Liver (tissue), 3 donors: ENCODE results near the gene SYNGR3.

ENCODE experiments used
- CTCF ChIP-seq: fragments of 150-350 bp; IDR thresholded peaks from 2 replicates; pipeline ENCODE4 v1.5.1; 2017; ENCODE audit warnings: improper control_type of control experiment, low read depth, low read length; ENCODE audit not compliant: missing input control
- FOXA1 ChIP-seq: IDR thresholded peaks from 2 replicates; pipeline ENCODE4 v1.6.1; 2016; ENCODE audit warnings: antibody characterized with exemption
- GABPA ChIP-seq, 2 donors: IDR thresholded peaks in 1 of 2; conservative IDR thresholded peaks in 1 of 2; 2 replicates each; pipeline ENCODE4 v1.6.1; 2016; ENCODE audit warnings: antibody characterized with exemption in 2 of 2, mild to moderate bottlenecking in 1 of 2, moderate library complexity in 1 of 2
- HNF4A ChIP-seq, 2 donors: conservative IDR thresholded peaks; 2 replicates each; pipeline ENCODE4 v1.6.1; 2016; ENCODE audit warnings: antibody characterized with exemption in 2 of 2, mild to moderate bottlenecking in 2 of 2
- JUND ChIP-seq, 2 donors: IDR thresholded peaks; 2 replicates each; pipeline ENCODE4 v1.6.1; 2016; ENCODE audit warnings: antibody characterized with exemption in 2 of 2
- MAX ChIP-seq: IDR thresholded peaks from 2 replicates; pipeline ENCODE4 v1.6.1; 2016; ENCODE audit warnings: antibody characterized with exemption
- NR2F2 ChIP-seq: IDR thresholded peaks from 2 replicates; pipeline ENCODE4 v1.6.1; 2016; ENCODE audit warnings: antibody characterized with exemption
- RAD21 ChIP-seq, 2 donors: IDR thresholded peaks; 2 replicates each; pipeline ENCODE4 v1.6.1; 2016; ENCODE audit warnings: antibody characterized with exemption in 2 of 2, mild to moderate bottlenecking in 2 of 2
- REST ChIP-seq: IDR thresholded peaks from 2 replicates; pipeline ENCODE4 v1.6.1; 2016; ENCODE audit warnings: antibody characterized with exemption, mild to moderate bottlenecking
- RXRA ChIP-seq, 2 donors: IDR thresholded peaks; 2 replicates each; pipeline ENCODE4 v1.6.1; 2017 to 2018; ENCODE audit warnings: antibody characterized with exemption in 2 of 2, mild to moderate bottlenecking in 1 of 2
- TAF1 ChIP-seq: conservative IDR thresholded peaks from 2 replicates; pipeline ENCODE4 v1.6.1; 2016; ENCODE audit warnings: antibody characterized with exemption, mild to moderate bottlenecking
- YY1 ChIP-seq: IDR thresholded peaks from 2 replicates; pipeline ENCODE4 v1.6.1; 2016; ENCODE audit warnings: antibody characterized with exemption, mild to moderate bottlenecking
- TF ChIP-seq, protein P1 (sequence below): IDR thresholded peaks from 2 replicates; pipeline ENCODE4 v1.6.1; 2016; ENCODE audit warnings: antibody characterized with exemption
- donor health status: healthy.
- donor health status: healthy.

- TF ChIP-seq GABPA (IDR thresholded peaks at IDR 0.05 in 1 of 2, conservative IDR thresholded peaks at IDR 0.05 in 1 of 2): no peak
- TF ChIP-seq CTCF: no peak
- TF ChIP-seq JUND (IDR thresholded peaks at IDR 0.05): no peak
- no peak for TF ChIP-seq YY1
- TF ChIP-seq TAF1: no peak
- no peak for TF ChIP-seq MAX
- TF ChIP-seq REST: no peak
- TF ChIP-seq RAD21 (IDR thresholded peaks at IDR 0.05): no peak
- no peak for TF ChIP-seq FOXA1
- TF ChIP-seq, protein P1, sequence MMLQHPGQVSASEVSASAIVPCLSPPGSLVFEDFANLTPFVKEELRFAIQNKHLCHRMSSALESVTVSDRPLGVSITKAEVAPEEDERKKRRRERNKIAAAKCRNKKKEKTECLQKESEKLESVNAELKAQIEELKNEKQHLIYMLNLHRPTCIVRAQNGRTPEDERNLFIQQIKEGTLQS: no peak
- no peak for TF ChIP-seq HNF4A (conservative IDR thresholded peaks at IDR 0.05)
- no peak for TF ChIP-seq NR2F2
- TF ChIP-seq RXRA (IDR thresholded peaks at IDR 0.05): no peak
These were observed 8.4 kb upstream of the SYNGR3 start, which contains the start of gene NOXO1 for GRCh38 chr16:1981398-1981836.
